Tibial artery (tissue), 4 donors: ENCODE data around the gene TIFAB.

Source experiments
- DNase-seq, 2 donors: peaks; one replicate each; pipeline ENCODE4 v3.0.0-alpha.2; 2019
- H3K27ac ChIP-seq, 2 donors: fragments of 200-600 bp; sonication (generic) in 1 of 2; 1 replicate in 1 of 2; 2 replicates in 1 of 2; pipeline ENCODE4 v1.5.1; 2018 to 2019; ENCODE audit warnings: mild to moderate bottlenecking in 1 of 2
- H3K27me3 ChIP-seq, 2 donors: fragments of 200-600 bp; sonication (generic) in 1 of 2; one replicate each; pipeline versions ENCODE4 v1.5.1 to v1.6.0; 2016 to 2019
- H3K36me3 ChIP-seq, 3 donors: fragments of 200-600 bp; sonication (generic) in 2 of 3; one replicate each; pipeline ENCODE4 v1.5.1; 2016 to 2019; ENCODE audit warnings: mild to moderate bottlenecking in 2 of 3
- H3K4me1 ChIP-seq, 4 donors: fragments of 200-600 bp; sonication (generic) in 2 of 4; 1 replicate in 3 of 4; 2 replicates in 1 of 4; pipeline ENCODE4 v1.5.1; 2016 to 2019
- H3K4me3 ChIP-seq, 2 donors: fragments of 200-600 bp; sonication (generic) in 1 of 2; 1 replicate in 1 of 2; 2 replicates in 1 of 2; pipeline ENCODE4 v1.5.1; 2018 to 2019; ENCODE audit warnings: mild to moderate bottlenecking in 2 of 2
- H3K9me3 ChIP-seq, 3 donors: fragments of 200-600 bp; sonication (generic) in 1 of 3; one replicate each; pipeline ENCODE4 v1.5.1; 2016 to 2019
- CTCF ChIP-seq, 2 experiments: fragments of 200-600 bp in 1 of 2; fragments of 450-650 bp in 1 of 2; IDR thresholded peaks; one replicate each; pipeline ENCODE4 v1.5.1; 2017 to 2019; ENCODE audit warnings: antibody characterized with exemption in 2 of 2, mild to moderate bottlenecking in 1 of 2, moderate library complexity in 1 of 2
- intact Hi-C: fragments of 100-400 bp; cut with DNase I; formaldehyde crosslinking; loops from one replicate; pipeline ENCODE4 v1.15.0; 2023; ENCODE audit warnings: low total_unique reads

TIFAB gene

GRCh38 chr5:135399794-135400542 is 52.2 kb downstream of the TIFAB start:
- DNase-seq, result no peak
- H3K27me3 ChIP-seq, result no peaks in the 10 kb centered on the region
- peak overlapping the region; percentile 74 to 85 for H3K27ac ChIP-seq
- H3K36me3 ChIP-seq, result no peaks in the 10 kb centered on the region
- no peaks in the 10 kb centered on the region for H3K9me3 ChIP-seq
- H3K4me3 ChIP-seq, result peak overlapping the region; percentile 74 to 88
- intact Hi-C loops, result no loop called here
- no peak for TF ChIP-seq CTCF (IDR thresholded peaks at IDR 0.05)
- H3K4me1 ChIP-seq, result peaks cover 0 to 36% (median 28%) of the 10 kb centered on the region in 4 donors

- no peaks in the 10 kb centered on the region for H3K27me3 ChIP-seq
- H3K4me3 ChIP-seq, result peak within 1 kb of the TSS; percentile 74 to 88
- TF ChIP-seq CTCF (IDR thresholded peaks at IDR 0.05), result no peak
- peak within 1 kb of the TSS; percentile 74 to 85 for H3K27ac ChIP-seq
- intact Hi-C loops, result no loop called here
- no peaks in the 10 kb centered on the region for H3K36me3 ChIP-seq
- no peaks in the 10 kb centered on the region for H3K9me3 ChIP-seq
- H3K4me1 ChIP-seq, result peaks cover 0 to 44% (median 32%) of the 10 kb centered on the region in 4 donors
- DNase-seq, result peak; percentile 88 to 93
Measured at GRCh38 chr5:135398855-135399793, 53.0 kb downstream of the TIFAB start, which contains the start of gene MACROH2A1. Gene MACROH2A1 (minus strand): TSS chr5:135399231. CDS start chr5:135389093, 10,138 bp downstream.

GRCh38 chr5:135398160-135398854 is 53.8 kb downstream of the TIFAB start:
- H3K36me3 ChIP-seq, result no peaks in the 10 kb centered on the region
- no peaks in the 10 kb centered on the region for H3K27me3 ChIP-seq
- H3K9me3 ChIP-seq, result no peaks in the 10 kb centered on the region
- DNase-seq, result no peak
- intact Hi-C loops, result no loop called here
- H3K4me3 ChIP-seq, result peak overlapping the region; percentile 74 to 88
- no peak for TF ChIP-seq CTCF (IDR thresholded peaks at IDR 0.05)
- peaks cover 0 to 51% (median 36%) of the 10 kb centered on the region in 4 donors for H3K4me1 ChIP-seq
- peak overlapping the region; percentile 74 to 85 for H3K27ac ChIP-seq
